Activated CD4-positive, alpha-beta memory T cell treated with anti-CD3 and anti-CD28 coated beads for 36 hours (primary cell): ENCODE data around the gene MYH14. TPM values are rescaled to one million over a fixed set of nuclear protein-coding genes. Genes with fewer than 3 reads are reported as not detected.
A peak's percentile ranks its signal among the peaks of the same experiment; 100 is the strongest.

Experiments used
- CTCF ChIA-PET: fragments of 350-600 bp; sonication (Branson Sonifier 250); formaldehyde crosslinking; loops from one replicate; lab custom pipeline; 2021; ENCODE audit warnings: antibody characterized with exemption, inconsistent platforms; lab: Charles Lee
- POLR2A ChIA-PET: fragments of 350-600 bp; sonication (Branson Sonifier 250); formaldehyde crosslinking; loops from one replicate; lab custom pipeline; 2021; ENCODE audit warnings: antibody characterized with exemption; lab: Charles Lee
- DNase-seq: peaks from one replicate; pipeline ENCODE4 v3.0.0-alpha.2; 2020
- H3K27ac Mint-ChIP-seq: one replicate; pipeline ENCODE4 v1.8.0; 2021; ENCODE audit warnings: mixed read lengths
- H3K27me3 Mint-ChIP-seq: one replicate; pipeline ENCODE4 v1.8.0; 2021; ENCODE audit warnings: mixed read lengths
- H3K36me3 Mint-ChIP-seq: one replicate; pipeline ENCODE4 v1.8.0; 2021; ENCODE audit warnings: mixed read lengths
- H3K4me1 Mint-ChIP-seq: one replicate; pipeline ENCODE4 v1.8.0; 2021; ENCODE audit warnings: low read depth, mixed read lengths
- H3K4me3 Mint-ChIP-seq: one replicate; pipeline ENCODE4 v1.8.0; 2021; ENCODE audit warnings: mild to moderate bottlenecking, mixed read lengths
- H3K9me3 Mint-ChIP-seq: one replicate; pipeline ENCODE4 v1.8.0; 2021; ENCODE audit warnings: mixed read lengths
- intact Hi-C: fragments of 100-400 bp; cut with micrococcal nuclease; formaldehyde crosslinking; loops from one replicate; pipeline ENCODE4 v1.15.1; 2023
- total RNA-seq, 2 experiments: library from RNA; stranded (reverse); gene quantifications; one replicate each; pipeline ENCODE4 v1.2.3, GENCODE V29; 2021

Gene MYH14
- total RNA-seq: not detected

DNA sequence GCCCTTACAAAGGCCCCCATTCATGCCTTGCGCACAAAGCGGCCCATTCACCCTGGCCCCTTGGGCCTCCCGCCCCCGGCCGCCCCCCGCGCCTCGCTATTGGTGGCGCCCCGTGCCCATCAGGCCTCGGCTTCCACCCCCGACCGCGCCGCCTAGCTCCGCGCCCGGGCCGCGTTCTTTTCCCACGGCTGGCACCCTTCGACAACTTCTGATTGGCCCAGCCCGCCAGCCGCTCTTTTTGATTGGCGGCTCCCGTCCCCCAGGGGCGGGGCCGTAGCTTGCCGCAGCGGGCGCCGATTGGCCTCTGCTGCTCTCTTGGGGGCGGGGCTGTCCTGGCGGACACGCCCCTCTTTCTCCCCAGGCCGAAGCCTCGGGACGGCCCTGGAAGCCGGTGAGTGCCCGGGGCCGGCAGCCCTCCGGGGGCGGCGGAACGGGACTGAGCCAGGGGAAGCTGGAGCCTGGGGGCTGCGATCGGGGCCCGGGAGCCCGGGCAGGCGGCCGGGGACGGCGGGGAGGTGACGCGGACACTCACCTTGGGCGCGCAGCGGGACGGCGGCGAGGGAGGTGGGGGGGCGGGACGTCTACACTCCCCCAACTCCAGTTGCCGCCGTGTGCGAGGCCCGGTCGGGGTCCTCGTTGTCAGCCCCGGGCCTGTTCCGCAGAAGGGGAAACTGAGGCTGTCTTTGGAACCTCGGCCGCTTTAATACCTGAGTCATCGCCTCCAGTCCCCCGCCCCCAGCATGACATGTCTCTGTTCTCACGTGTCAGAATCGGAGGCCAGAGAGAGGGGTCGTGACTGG, at the start of gene MYH14:
Gene MYH14 (plus strand): TSS at position 342 of the 800 bp plus-strand sequence. CDS start 6,744 bp downstream, outside the sequence.
- Mint-ChIP-seq H3K4me3 (no peak within 1 kb of the TSS), H3K27ac (no peak within 1 kb of the TSS), H3K9me3 (no peaks in the 10 kb centered on the region), H3K36me3 (no peaks in the 10 kb centered on the region), H3K4me1 (peaks cover 2% of the 10 kb centered on the region), H3K27me3 (peaks cover 39% of the 10 kb centered on the region)
- intact Hi-C loops: no loop called here
- POLR2A ChIA-PET: no interaction called here
- DNase-seq: peak; percentile 11
- CTCF ChIA-PET: no interaction called here

DNA sequence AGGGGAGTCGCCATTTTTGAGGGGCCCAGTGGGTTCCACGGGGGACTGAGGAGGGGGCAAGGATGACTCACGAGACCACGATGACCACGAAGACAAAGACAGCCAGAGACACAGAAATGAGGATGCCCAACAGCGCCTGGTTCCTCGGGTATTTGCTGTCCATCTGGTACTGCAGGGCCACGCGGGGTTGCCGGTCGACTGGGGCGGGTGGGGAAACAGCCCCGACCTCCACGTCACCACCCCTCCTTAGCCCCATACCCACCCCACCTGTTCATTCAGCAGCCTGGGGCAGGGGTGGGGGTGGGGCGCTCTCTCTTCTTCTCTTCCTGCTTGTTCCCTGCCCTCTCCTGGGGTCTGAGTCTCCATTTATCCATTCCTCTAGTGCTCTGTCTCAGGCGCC, 48.9 kb upstream of the MYH14 start:
- ChIA-PET POLR2A (no interaction called here), CTCF (no interaction called here)
- Mint-ChIP-seq H3K4me1 (no peaks in the 10 kb centered on the region), H3K27ac (no peak overlapping the region), H3K9me3 (peaks cover 15% of the 10 kb centered on the region), H3K4me3 (no peak overlapping the region), H3K27me3 (peaks cover 17% of the 10 kb centered on the region), H3K36me3 (no peaks in the 10 kb centered on the region)
- intact Hi-C loops: no loop called here
- no peak for DNase-seq

DNA sequence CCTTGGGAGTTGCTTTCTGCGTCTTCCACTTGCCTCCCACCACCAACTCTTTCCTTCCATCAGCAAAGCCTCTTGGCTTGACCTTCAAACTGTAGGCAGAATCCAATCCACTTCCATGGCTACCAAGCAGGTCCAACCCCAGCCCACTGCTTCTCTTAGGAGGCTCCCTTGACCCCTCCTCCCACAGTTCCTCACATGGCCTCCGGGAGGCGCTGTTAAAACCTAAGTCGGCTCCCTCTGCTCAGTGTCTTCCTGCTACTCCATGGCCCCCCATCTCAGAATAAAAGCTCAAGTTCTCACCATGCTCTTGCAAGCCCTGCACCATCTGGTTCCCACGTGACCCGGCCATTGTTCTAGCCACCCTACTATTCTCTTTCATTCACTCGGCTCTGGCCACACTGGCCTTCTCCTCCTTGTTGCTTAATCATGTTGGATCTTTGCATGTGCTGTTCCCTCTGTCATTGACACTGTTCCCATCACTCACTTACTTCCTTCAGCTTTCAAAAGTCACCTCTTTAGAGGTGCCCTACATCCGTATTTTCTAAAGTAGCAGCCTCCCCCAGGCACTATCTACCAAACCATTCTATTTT, 47.8 kb upstream of the MYH14 start:
- H3K4me1 Mint-ChIP-seq: no peaks in the 10 kb centered on the region
- no peak for DNase-seq
- no peak overlapping the region for H3K4me3 Mint-ChIP-seq
- ChIA-PET POLR2A (no interaction called here), CTCF (no interaction called here)
- intact Hi-C loops: no loop called here
- peaks cover 13% of the 10 kb centered on the region for H3K27me3 Mint-ChIP-seq
- H3K9me3 Mint-ChIP-seq: peaks cover 17% of the 10 kb centered on the region
- no peak overlapping the region for H3K27ac Mint-ChIP-seq
- no peaks in the 10 kb centered on the region for H3K36me3 Mint-ChIP-seq

DNA sequence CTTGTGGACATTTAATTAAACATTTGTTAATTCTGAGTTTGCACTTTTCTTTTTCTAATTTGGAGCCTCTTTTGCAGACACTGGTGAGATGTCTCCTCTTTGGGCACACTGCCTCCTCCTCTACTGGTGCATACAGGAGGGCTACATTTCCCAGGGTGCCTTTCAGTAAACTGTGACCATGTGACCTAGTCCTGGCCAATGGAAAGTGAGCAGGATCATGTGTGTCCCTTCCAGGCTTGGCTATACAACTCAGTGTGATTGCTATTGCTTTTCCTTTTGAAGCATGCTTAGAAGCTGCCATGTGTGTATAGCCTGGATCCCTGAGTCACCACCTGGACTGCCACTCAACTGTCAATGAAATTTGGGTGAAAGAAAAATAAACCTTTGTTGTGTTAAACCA, 44.8 kb upstream of the MYH14 start:
- DNase-seq: no peak
- H3K9me3 Mint-ChIP-seq: peaks cover 17% of the 10 kb centered on the region
- no peaks in the 10 kb centered on the region for H3K4me1 Mint-ChIP-seq
- H3K36me3 Mint-ChIP-seq: no peaks in the 10 kb centered on the region
- peaks cover 17% of the 10 kb centered on the region for H3K27me3 Mint-ChIP-seq
- intact Hi-C loops: no loop called here
- CTCF ChIA-PET: no interaction called here
- H3K27ac Mint-ChIP-seq: no peak overlapping the region
- POLR2A ChIA-PET: no interaction called here
- no peak overlapping the region for H3K4me3 Mint-ChIP-seq

DNA sequence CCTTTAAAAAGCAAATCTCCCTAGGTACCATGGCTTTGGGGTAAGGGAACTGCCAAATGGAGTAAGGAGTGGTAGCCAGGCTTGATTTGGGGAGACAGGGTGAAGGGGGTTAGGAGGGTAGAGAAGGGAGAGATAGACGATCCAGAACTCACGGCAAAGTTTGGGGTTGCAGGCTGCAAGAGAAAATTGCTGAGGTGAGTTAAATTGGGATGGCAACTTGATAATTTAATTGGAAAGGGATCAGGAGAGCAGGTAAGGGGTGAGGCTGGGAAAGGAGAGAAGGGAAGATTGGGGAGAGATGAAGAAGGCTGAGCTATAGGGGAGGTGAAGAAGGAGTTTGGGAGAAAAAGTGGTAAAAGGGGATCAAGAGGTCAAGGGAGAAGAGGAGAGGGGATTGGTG, 44.3 kb upstream of the MYH14 start:
- POLR2A ChIA-PET: no interaction called here
- H3K9me3 Mint-ChIP-seq: peaks cover 17% of the 10 kb centered on the region

DNA sequence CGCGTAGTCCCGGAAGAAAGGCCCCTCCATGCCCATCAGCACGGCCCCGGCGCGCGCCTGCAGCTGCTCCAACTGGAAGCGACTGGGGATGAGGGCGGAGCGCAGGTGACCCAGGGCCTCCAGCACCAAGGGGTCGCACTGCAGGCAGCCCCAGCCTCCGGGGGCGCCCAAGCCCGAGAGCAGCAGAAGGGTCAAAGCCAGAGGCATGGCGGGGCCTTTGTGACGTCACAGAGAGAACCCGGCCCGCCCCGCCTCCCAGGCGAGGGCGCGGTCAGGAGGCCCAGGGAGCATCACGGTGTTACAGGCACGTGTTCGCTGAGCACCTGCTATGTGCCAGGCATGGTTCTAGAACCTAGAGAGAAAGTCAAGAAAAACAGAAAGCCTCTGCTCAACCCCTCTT, 40.4 kb upstream of the MYH14 start, which contains the start of gene IZUMO2:
Gene IZUMO2 (minus strand): TSS at position 294 of the 400 bp plus-strand sequence. CDS start 87 bp downstream, at position 207.
- Mint-ChIP-seq H3K4me3 (no peak within 1 kb of the TSS), H3K36me3 (no peaks in the 10 kb centered on the region), H3K4me1 (no peaks in the 10 kb centered on the region), H3K27me3 (peaks cover 21% of the 10 kb centered on the region), H3K27ac (no peak within 1 kb of the TSS), H3K9me3 (peaks cover 17% of the 10 kb centered on the region)
- CTCF ChIA-PET: no interaction called here
- intact Hi-C loops: no loop called here
- POLR2A ChIA-PET: no interaction called here
- DNase-seq: no peak

More for the DNA sequence above, 44.3 kb upstream of the MYH14 start:
- Mint-ChIP-seq H3K27ac (no peak overlapping the region), H3K4me1 (no peaks in the 10 kb centered on the region), H3K27me3 (peaks cover 17% of the 10 kb centered on the region), H3K4me3 (no peak overlapping the region), H3K36me3 (no peaks in the 10 kb centered on the region)
- intact Hi-C loops: no loop called here
- no peak for DNase-seq
- CTCF ChIA-PET: no interaction called here

DNA sequence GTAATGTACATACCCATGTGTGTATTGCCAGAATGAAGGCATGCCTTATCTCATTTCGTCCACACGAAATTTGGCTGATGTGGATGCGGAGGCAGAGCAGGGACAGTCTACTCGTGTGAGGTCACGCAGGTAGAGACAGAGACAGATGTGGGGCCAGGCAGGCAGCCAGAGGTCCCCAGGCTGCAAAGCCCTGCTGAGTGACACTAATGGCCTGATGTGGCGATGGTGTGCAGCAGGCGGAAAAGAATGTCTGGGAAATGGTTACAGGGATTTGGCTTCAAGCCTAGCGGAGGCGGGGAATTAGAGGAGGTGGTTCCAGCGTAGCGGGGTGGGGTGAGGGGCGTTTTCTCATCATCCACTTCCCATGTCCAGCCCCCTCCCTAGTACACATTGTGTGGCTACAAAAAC, 36.1 kb upstream of the MYH14 start:
- no peak overlapping the region for H3K4me3 Mint-ChIP-seq
- peaks cover 22% of the 10 kb centered on the region for H3K27me3 Mint-ChIP-seq
- H3K36me3 Mint-ChIP-seq: no peaks in the 10 kb centered on the region
- DNase-seq: no peak
- intact Hi-C loops: no loop called here
- ChIA-PET CTCF (no interaction called here), POLR2A (no interaction called here)
- H3K4me1 Mint-ChIP-seq: no peaks in the 10 kb centered on the region
- no peak overlapping the region for H3K27ac Mint-ChIP-seq
- H3K9me3 Mint-ChIP-seq: no peaks in the 10 kb centered on the region

DNA sequence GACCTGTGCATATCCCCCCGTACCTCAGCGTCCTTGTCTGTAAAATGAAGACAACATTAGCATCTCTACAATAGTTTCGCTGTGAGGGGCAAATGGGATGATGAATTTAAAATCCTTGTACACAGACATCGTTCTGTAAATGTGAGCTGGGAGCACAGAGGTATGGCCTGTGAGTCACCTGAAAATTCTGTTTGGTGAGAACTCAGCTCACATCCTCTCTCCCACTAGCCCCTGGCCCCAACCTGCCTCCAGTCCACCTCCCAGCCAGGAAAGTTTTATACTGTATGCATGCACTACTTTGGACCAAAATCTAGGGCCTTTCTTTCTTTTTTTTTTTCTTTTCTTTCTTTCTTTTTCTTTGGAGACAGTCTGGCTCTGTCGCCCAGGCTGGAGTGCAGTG, 31.7 kb upstream of the MYH14 start:
- POLR2A ChIA-PET: no interaction called here
- Mint-ChIP-seq H3K4me3 (no peak overlapping the region), H3K9me3 (no peaks in the 10 kb centered on the region), H3K4me1 (no peaks in the 10 kb centered on the region), H3K27me3 (peaks cover 21% of the 10 kb centered on the region), H3K36me3 (no peaks in the 10 kb centered on the region), H3K27ac (no peak overlapping the region)
- CTCF ChIA-PET: no interaction called here
- intact Hi-C loops: no loop called here
- DNase-seq: no peak

DNA sequence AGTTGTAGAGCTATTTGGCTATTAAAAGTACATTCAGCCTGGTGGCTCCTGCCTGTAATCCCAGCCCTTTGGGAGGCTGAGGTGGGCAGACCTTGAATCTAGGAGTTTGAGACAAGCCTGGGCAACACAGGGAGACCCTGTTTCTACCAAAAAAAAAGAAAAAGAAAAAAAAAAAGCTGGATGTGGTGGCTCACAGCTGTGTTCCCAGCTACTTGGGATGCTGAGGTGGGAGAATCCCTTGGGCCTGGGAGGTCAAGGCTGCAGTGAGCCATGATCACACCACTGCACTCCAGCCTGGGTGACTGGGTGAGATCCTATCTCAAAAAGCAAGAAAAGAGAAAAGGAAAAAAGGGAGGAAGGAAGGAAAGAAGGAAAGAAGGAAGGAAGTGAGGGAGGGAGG, 30.7 kb upstream of the MYH14 start:
- no peaks in the 10 kb centered on the region for H3K36me3 Mint-ChIP-seq
- intact Hi-C loops: no loop called here
- ChIA-PET CTCF (interaction anchor here (1.2 kb wide), 1 partner anchor 8 kb away, joined by 3 read pairs; no protein-coding TSS in a partner anchor), POLR2A (no interaction called here)
- DNase-seq: no peak
- H3K4me3 Mint-ChIP-seq: no peak overlapping the region
- peaks cover 17% of the 10 kb centered on the region for H3K27me3 Mint-ChIP-seq
- H3K27ac Mint-ChIP-seq: no peak overlapping the region
- no peaks in the 10 kb centered on the region for H3K9me3 Mint-ChIP-seq
- no peaks in the 10 kb centered on the region for H3K4me1 Mint-ChIP-seq

DNA sequence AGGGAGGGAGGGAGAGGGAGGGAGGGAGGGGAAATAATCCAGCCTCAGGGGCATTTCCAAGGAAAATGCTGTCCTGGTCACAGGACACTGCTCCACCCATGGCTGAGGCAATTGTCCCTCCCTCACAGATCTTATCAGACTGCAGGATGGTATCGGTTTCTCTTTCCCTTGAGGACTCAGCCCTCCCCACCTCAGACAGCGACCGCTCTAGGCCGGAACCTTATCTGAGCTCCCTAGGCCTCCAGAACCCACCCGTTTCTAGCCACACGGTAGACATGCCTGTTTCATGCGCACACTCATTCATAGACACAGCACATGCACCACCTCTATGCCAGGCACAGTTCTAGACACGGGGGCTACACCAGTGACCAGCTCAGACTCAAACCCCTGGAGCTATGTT, 30.3 kb upstream of the MYH14 start:
- Mint-ChIP-seq H3K36me3 (no peaks in the 10 kb centered on the region), H3K27me3 (peaks cover 18% of the 10 kb centered on the region), H3K4me3 (no peak overlapping the region), H3K27ac (no peak overlapping the region), H3K9me3 (no peaks in the 10 kb centered on the region), H3K4me1 (no peaks in the 10 kb centered on the region)
- CTCF ChIA-PET: interaction anchor here (1.2 kb wide), 1 partner anchor 8 kb away, joined by 3 read pairs; no protein-coding TSS in a partner anchor
- peak; percentile 13 for DNase-seq
- POLR2A ChIA-PET: no interaction called here
- intact Hi-C loops: no loop called here

DNA sequence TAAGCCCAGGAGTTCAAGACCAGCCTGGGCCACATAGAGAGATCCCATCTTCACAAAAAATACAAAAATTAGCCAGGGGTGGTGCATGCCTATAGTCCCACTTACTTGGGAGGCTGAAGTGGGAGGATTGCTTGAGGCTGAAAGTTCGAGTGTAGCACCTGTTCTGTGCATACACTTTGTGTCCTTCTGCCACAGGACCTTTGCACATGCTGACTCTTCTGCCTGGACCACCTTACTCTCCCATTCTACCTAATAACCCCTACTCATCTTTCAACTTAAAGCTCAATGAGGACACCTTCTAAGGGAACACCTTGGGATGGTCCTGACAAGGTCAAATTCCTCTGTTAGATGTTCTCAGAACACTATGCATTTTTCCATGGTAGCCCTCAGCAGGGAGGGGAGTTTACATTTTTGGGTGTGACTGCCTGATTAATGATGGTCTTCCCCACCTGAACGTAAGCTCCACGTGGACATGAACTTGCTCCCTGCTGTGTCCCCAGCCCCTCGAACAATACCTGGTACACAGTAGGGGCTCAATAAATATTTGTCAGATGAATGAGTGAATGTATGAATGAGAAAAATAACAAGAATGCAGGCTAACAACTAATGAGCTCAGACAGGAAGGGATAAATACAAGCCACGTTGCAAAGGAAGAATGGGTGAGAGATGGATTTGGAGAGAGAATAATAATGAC, 29.2 kb upstream of the MYH14 start:
- intact Hi-C loops: no loop called here
- ChIA-PET POLR2A (no interaction called here), CTCF (no interaction called here)
- Mint-ChIP-seq H3K4me1 (no peaks in the 10 kb centered on the region), H3K36me3 (no peaks in the 10 kb centered on the region), H3K27ac (no peak overlapping the region), H3K4me3 (no peak overlapping the region), H3K27me3 (peaks cover 20% of the 10 kb centered on the region), H3K9me3 (no peaks in the 10 kb centered on the region)
- DNase-seq: no peak

DNA sequence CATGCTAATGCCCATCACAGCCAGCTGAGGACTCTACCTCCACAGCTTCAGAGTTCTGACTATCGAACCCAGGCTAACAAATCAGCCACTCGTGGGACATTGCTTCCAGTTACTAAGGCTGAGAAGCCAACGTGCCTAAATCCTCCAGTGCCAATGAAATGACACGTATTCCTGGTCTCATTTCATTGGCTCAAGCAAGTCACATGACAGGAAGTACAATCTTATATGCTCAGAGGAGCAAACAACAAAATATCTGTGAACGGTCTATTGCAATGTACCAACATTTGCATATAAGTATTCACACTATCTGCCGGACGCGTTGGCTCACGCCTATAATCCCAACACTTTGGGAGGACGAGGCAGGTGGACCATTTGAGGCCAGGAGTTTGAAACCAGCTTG, 27.5 kb upstream of the MYH14 start:
- Mint-ChIP-seq H3K4me1 (no peaks in the 10 kb centered on the region), H3K9me3 (no peaks in the 10 kb centered on the region), H3K4me3 (no peak overlapping the region), H3K36me3 (no peaks in the 10 kb centered on the region), H3K27me3 (peaks cover 23% of the 10 kb centered on the region), H3K27ac (no peak overlapping the region)
- ChIA-PET POLR2A (no interaction called here), CTCF (no interaction called here)
- DNase-seq: no peak
- intact Hi-C loops: no loop called here
